Activated CD4-positive, alpha-beta T cell treated with anti-CD3 and anti-CD28 coated beads, Interleukin-10, Interleukin-2, amounts not matched to agents 100 ng/mL and 50 ng/mL, durations not matched to agents 16 hours and 8 hours (primary cell): ENCODE measurements around the gene ARL2.
"Not testable (repeated sequence)": the region's sequence is repeated elsewhere in the genome, so short reads cannot be mapped to it uniquely, and the experiment has no call there.

ENCODE experiments used
- DNase-seq: peaks from one replicate; pipeline ENCODE4 v3.0.0-alpha.2; 2020

Gene ARL2

GRCh38 chr11:65008873-65009272 is 5.1 kb upstream of the ARL2 start:
- DNase-seq = no peak

DNA sequence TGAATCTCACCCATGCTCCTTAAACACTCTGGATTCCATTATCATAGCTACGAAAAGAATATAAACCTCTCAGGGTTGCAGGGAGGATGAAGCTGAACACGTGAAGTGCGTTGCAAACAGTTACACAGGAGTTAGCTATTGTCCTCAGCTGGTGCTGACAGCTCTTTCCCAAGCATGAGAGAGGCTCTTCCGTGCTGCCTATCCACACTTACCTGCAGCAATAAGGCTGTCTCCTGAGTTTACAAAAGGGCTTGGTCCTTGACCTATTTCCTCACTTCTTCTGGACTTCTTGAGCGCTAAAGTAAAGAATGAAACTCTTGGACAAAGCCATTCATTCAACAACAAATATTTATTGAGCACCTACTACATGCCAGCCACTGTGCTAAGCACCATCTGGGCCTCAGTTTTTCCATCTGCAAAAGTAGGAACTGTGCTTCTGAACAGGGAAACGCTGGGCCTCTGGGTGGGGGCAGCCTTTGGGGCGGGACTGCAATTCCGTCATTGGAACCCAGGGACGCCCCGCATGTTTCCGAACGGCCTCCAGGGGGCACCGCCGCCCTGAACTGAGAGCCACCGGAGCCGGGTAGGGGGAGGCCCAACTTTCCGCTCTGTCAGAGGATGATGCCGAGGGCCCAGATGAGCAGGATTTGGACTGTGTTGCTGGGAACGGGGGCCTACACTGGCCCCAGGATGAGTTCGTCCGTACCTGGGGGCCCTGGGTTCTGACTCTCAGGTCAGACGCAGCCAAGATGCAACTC is 651 bp upstream of the ARL2 start:
- DNase-seq = peak; percentile 93

- DNase-seq = no peak
Measured at GRCh38 chr11:65014726-65015227, 817 bp downstream of the ARL2 start.

DNA sequence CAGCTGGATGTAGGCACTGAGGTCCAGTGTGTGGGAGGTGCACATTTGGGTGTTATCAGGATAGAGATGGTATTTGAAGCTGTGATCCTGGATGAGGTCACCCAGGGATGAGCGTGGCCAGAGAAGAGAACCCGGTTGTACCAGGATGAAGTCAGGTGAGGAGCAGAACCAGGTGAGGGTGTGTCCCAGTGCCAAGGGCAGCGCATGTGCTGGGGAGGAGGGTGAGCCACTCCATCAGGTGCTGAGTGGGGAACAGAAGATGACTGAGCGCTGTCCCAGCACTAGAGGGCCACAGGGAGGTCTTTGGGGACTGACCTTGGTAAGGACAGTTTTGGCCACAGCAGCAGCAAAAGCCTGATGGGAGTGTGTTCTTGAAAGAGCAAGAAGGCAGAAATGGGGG is 2.7 kb downstream of the ARL2 start:
- no peak for DNase-seq

DNA sequence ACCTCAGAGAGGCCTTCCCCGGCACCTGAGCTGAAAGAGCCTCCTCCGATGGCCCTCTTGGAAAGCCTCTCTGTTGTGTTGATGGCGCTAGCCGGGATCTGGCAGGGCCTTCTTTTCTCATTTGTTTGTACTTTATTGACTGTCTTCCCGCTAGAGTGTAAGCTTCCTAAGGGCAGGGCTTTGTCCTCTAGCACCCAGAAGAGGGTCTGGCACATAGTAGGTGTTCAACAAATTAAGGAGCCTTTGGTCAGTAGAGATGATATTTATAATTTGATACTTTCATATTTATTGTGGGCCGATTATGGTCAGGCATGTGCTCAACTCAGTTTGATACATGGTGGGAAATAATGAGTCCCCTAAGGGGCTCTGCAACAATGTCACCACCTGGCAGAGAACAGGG is 4.0 kb downstream of the ARL2 start:
- DNase-seq = no peak

DNA sequence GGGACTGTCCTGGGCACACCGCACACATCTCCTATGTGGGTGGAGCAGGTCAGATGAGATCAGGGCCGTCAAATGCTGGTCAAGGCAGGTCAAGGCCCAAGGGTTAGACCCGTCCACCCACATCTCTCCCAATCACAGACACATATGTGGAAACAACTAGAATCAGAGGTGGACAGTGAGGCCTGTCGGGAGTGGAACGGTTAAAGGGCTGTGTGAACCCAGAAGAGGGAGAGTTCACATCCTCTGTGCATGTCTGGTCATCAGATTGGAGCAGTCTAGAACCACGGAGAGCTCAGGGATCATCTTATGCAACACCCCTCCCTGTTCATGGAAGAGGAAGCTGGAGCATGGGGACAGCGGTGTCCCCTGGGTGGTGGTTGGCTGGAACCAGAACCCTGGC is 5.9 kb downstream of the ARL2 start:
- no peak for DNase-seq

GRCh38 chr11:65021003-65021402 is 7.0 kb downstream of the ARL2 start:
- DNase-seq = no peak

DNA sequence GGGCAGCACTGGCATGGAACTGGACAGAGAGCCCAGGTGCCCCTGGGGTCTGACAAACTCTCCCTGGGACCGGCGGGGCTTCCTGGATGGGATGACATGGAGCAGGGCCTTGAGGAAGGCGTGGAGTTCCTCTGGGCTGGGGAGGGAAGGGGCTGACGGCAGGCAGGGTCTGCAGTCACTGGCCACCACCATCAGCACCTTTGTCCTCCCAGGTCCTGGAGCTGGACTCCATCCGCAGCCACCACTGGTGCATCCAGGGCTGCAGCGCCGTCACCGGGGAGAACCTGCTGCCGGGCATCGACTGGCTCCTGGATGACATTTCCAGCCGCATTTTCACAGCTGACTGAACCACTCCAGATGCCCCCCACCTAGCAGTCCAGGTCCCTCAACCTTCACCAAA is 7.5 kb downstream of the ARL2 start:
- DNase-seq = no peak

GRCh38 chr11:65023502-65023901 is 9.5 kb downstream of the ARL2 start:
- not testable (repeated sequence) for DNase-seq

DNA sequence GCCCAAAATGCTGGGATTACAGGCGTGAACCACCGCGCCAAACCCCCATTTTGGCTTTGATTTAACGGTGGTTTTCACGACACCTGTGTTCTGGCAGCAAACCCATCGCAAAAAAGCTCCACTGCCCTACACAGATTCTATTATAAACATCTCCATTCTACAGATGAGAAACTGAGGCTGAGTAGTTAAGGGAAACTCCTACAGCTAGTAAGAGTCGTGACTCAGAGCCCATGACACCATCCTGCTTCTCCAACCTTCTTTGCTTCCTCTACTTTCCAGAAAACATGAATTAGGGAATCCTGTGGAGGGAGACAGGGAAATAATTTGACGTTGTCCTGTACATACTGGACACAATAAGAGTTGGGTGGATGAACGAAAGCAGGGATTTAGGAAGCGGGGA is 12.8 kb downstream of the ARL2 start:
- DNase-seq = no peak

- peak; percentile 97 for DNase-seq
Measured at GRCh38 chr11:65027213-65028067, 13.5 kb downstream of the ARL2 start, which contains the start of gene SNX15. SNX15 (plus strand) TSS chr11:65027439; CDS start chr11:65027538, 99 bp downstream.

DNA sequence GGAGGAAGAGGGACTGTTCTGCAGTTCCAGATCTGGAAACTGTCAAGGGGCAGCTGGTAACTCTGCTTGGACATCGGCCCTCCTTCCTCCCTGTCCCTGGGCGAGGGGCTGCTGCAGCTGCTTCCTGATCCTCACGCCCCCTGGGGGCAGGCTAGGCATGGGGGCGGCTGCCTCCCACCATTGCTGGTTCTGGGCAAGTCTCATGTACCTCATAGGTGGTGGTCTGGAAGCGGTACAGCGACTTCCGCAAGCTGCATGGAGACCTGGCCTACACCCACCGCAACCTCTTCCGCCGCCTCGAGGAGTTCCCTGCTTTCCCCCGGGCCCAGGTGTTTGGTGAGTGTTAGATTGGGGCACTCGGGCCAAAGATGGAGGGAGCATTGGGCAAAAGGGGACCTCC is 18.3 kb downstream of the ARL2 start:
- DNase-seq = no peak

GRCh38 chr11:65034423-65034822 is 20.5 kb downstream of the ARL2 start:
- DNase-seq = no peak

- DNase-seq = no peak
Measured at GRCh38 chr11:65035579-65035978, 21.6 kb downstream of the ARL2 start.

DNA sequence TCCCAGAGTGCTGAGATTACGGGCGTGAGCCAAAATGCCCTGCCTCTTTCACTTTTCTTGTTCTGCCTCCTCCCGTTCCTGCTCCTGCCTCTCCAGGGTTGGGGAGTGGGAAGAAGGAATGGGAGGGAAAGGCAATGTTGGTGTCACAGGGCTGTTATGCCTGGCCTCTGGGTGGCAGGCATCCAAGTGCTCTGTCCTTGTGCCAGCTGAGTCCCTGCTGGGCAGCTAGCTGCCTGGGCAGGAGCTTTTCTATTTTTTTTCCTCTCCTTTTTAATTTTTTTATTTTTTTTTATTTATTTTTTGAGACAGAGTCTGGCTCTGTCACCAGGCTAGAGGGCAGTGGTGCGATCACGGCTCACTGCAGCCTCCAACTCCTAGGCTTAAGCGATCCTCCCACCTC is 23.0 kb downstream of the ARL2 start:
- DNase-seq = no peak

DNA sequence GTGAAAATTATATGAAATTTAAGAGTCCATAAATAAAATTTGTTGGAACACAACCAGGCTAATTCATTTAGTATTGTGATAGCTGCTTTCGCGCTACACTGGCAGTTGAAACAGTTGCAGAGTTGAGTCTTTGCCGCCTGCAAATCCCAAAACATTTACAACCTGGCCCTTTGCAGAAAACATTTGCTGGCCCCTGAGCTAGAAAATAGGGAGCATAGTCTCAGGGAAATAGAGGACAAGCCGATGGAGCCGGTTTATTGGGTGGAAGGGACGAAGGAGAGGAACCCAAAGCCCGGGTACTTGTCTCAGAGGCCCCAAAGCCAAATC is 26.5 kb downstream of the ARL2 start:
- no peak for DNase-seq

GRCh38 chr11:65040847-65041622 is 27.1 kb downstream of the ARL2 start, which contains the start of gene SAC3D1:
SAC3D1 (plus strand) TSS chr11:65041210; CDS start chr11:65041293, 83 bp downstream.
- peak; percentile 96 for DNase-seq

DNA sequence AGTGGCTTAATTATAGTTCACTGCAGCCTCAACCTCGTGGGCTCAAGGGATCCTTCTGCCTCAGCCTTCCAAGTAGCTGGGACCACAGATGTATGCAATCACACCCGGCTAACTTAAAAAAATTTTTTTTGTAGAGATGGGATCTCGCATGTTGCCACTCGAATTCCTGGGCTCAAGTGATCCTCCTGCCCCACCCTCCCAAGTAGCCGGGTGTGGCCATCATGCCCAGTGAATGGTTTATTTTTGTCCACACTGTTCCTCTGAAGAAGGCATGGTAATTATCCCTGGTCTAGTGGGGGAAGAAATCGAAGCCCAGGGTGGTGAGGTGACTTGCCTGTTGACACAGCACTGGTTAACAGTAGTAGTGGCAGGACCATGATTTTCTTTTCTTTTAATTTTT is 28.9 kb downstream of the ARL2 start:
- no peak for DNase-seq

GRCh38 chr11:65043881-65044501 is 30.0 kb downstream of the ARL2 start:
- no peak for DNase-seq

GRCh38 chr11:65045061-65045460 is 31.1 kb downstream of the ARL2 start:
- no peak for DNase-seq

- no peak for DNase-seq
Measured at GRCh38 chr11:65045728-65046127, 31.8 kb downstream of the ARL2 start.

GRCh38 chr11:65047581-65048422 is 33.8 kb downstream of the ARL2 start:
- no peak for DNase-seq
